Heart right ventricle (tissue), 16 donors: Measurements from ENCODE around the gene LCAT. TPM values are rescaled to one million over a fixed set of nuclear protein-coding genes. Genes with fewer than 3 reads are reported as not detected.

ENCODE experiments used
- ATAC-seq, 8 donors: fragments of 200-7000 bp; cut with Tn5 transposase; one replicate each; pipeline ENCODE4 v1.9.1; 2020; ENCODE audit warnings: mild to moderate bottlenecking in 8 of 8, moderate library complexity in 8 of 8, moderate number of reproducible peaks in 1 of 8
- DNase-seq, 2 donors: peaks; one replicate each; pipeline ENCODE4 v3.0.0-alpha.2; 2020
- H3K27ac ChIP-seq, 10 donors: fragments of 200-600 bp; sonication (generic) in 2 of 10; one replicate each; pipeline versions ENCODE4 v1.5.0 to v1.8.0; 2020 to 2022; ENCODE audit warnings: mild to moderate bottlenecking in 3 of 10
- H3K27me3 ChIP-seq, 7 donors: fragments of 200-600 bp; one replicate each; pipeline ENCODE4 v1.8.0; 2021 to 2022; ENCODE audit warnings: mild to moderate bottlenecking in 2 of 7
- H3K36me3 ChIP-seq, 9 donors: fragments of 200-600 bp; sonication (generic) in 1 of 9; one replicate each; pipeline versions ENCODE4 v1.5.0 to v1.8.0; 2020 to 2022; ENCODE audit warnings: mild to moderate bottlenecking in 2 of 9
- H3K4me1 ChIP-seq, 9 donors: fragments of 200-600 bp; sonication (generic) in 1 of 9; one replicate each; pipeline versions ENCODE4 v1.5.0 to v1.8.0; 2020 to 2022; ENCODE audit warnings: mild to moderate bottlenecking in 4 of 9
- H3K4me3 ChIP-seq, 10 donors: fragments of 200-600 bp; sonication (generic) in 2 of 10; one replicate each; pipeline versions ENCODE4 v1.5.0 to v1.8.0; 2020 to 2022; ENCODE audit warnings: mild to moderate bottlenecking in 7 of 10, moderate library complexity in 2 of 10
- H3K9me3 ChIP-seq, 11 donors: fragments of 200-600 bp in 10 of 11; sonication (generic) in 2 of 11; one replicate each; pipeline versions ENCODE4 v1.5.0 to v1.8.0; 2013 to 2022; ENCODE audit warnings: mild to moderate bottlenecking in 2 of 11, control low read depth in 1 of 11, moderate library complexity in 1 of 11
- CTCF ChIP-seq, 9 donors: fragments of 200-600 bp; sonication (generic) in 2 of 9; IDR thresholded peaks; one replicate each; pipeline versions ENCODE4 v1.5.0 to v1.8.0; 2021 to 2022; ENCODE audit warnings: antibody characterized with exemption in 9 of 9, mild to moderate bottlenecking in 5 of 9, moderate library complexity in 1 of 9
- WGBS, 2 donors: extraction: QIAGEN DNeasy Blood & Tissue Kit; methylation state at CpG; one replicate each; pipeline ENCODE4 v1.1.7; 2013; ENCODE audit warnings: inconsistent platforms in 1 of 2; 5-methylcytosine and 5-hydroxymethylcytosine counted together
- intact Hi-C, 10 donors: fragments of 100-400 bp; cut with DNase I; formaldehyde crosslinking; loops; one replicate each; pipeline versions ENCODE4 v1.11.1 to v1.14.2; 2022
- polyA plus RNA-seq, 2 donors: library from polyadenylated mRNA; stranded (reverse); fragments of 200-250 nt; gene quantifications; one replicate each; pipeline ENCODE4 v1.2.3, GENCODE V29; 2013
- total RNA-seq, 10 donors: library from RNA; stranded (reverse); fragmentation: NEBNext Ultra II Directional in 3 of 10; extraction: Animal tissue kit (Norgen Biotek cat#: 25700) in 3 of 10; gene quantifications; one replicate each; pipeline versions ENCODE4 v1.2.1 to v1.2.4, GENCODE V29; 2021 to 2023
- donor health status: Arrhythmogenic right ventricular cardiomyopathy.
- donor health status: ischemic (EF 13 %, LVEDD 7.1; RV severe dilation, severe dysfunction).
- donor health status: healthy with polysubstance abuse.
- donor health status: DM: no; HTN: yes; CAD: no.
- donor health status: DM: no; HTN: no; CAD: no.
- donor health status: ischemic (EF 25% LVEDD 6.9; RV normal size, moderate dysfunction).
- donor health status: ischemic (EF 25% LVEDD 5.7; RV mildly dilated, moderate dysfunction).
- donor health status: healthy.
- donor health status: DM: yes; HTN: yes; CAD: no.
- donor health status: Ischemic cardiomyopathy.
- donor health status: ischemic (EF 35%, LVEDD 5.7; RV mildly dilated, moderate dysfunction).
- donor health status: nonischemic (EF 11% LVEDD 7.7; RV severe dilation, severe dysfunction).
- donor health status: DM: yes; HTN: yes; CAD: no.
- donor health status: PGD.
- donor health status: ischemic (EF 29% LVEDD 5.4; RV normal size, mild dysfunction).
- donor health status: nonischemic (EF 23%, LVEDD 6.1; RV moderate dilation, normal function).

LCAT gene
- total and polyA plus RNA-seq, 12 donors: 14.4 to 96.5 (median 20.6) TPM

- Histone ChIP-seq H3K36me3 (peaks cover 0 to 100% (median 87%) of the 10 kb centered on the region in 9 donors), H3K9me3 (no peaks in the 10 kb centered on the region), H3K27ac (peak overlapping the region in 2 of 10 donors; percentile 6 to 27), H3K4me1 (peaks cover 21 to 65% (median 44%) of the 10 kb centered on the region in 9 donors), H3K4me3 (no peak overlapping the region), H3K27me3 (no peaks in the 10 kb centered on the region)
- ATAC-seq (no peak), DNase-seq (no peak)
- intact Hi-C loops: loop anchor here in 1 of 10 donors (10.0 kb wide), 1 partner anchor 403 kb away; no protein-coding TSS in a partner anchor
- TF ChIP-seq CTCF (IDR thresholded peaks at IDR 0.05): no peak
- WGBS, 2 donors: 94 to 97% methylated on average over 14 to 15 of the region's 15 CpGs
Measured at GRCh38 chr16:67948015-67948414, 4.1 kb upstream of the LCAT start.

GRCh38 chr16:67946966-67947558 lies 3.1 kb upstream of the LCAT start:
- no peaks in the 10 kb centered on the region for H3K27me3 ChIP-seq
- peak overlapping the region in 4 of 10 donors; percentile 6 to 83 (median 41) for H3K27ac ChIP-seq
- H3K36me3 ChIP-seq: peaks cover 0 to 100% (median 87%) of the 10 kb centered on the region in 9 donors
- no peaks in the 10 kb centered on the region for H3K9me3 ChIP-seq
- DNase-seq (no peak), ATAC-seq (no peak)
- intact Hi-C loops: loop anchor here in 1 of 10 donors (10.0 kb wide), 1 partner anchor 402 kb away; no protein-coding TSS in a partner anchor
- no peak overlapping the region for H3K4me3 ChIP-seq
- H3K4me1 ChIP-seq: peaks cover 21 to 69% (median 51%) of the 10 kb centered on the region in 9 donors
- 90 to 94% methylated on average over 28 of the region's 28 CpGs for WGBS, 2 donors
- TF ChIP-seq CTCF (IDR thresholded peaks at IDR 0.05): no peak

- intact Hi-C loops: loop anchor here in 1 of 10 donors (10.0 kb wide), 1 partner anchor 401 kb away; no protein-coding TSS in a partner anchor
- H3K27me3 ChIP-seq: no peaks in the 10 kb centered on the region
- 94% methylated on average over 20 of the region's 20 CpGs for WGBS, 2 donors
- peaks cover 0 to 100% (median 85%) of the 10 kb centered on the region in 9 donors for H3K36me3 ChIP-seq
- H3K4me3 ChIP-seq: no peak overlapping the region
- no peak for DNase-seq
- no peak for ATAC-seq
- TF ChIP-seq CTCF (IDR thresholded peaks at IDR 0.05): no peak
- peaks cover 17 to 69% (median 43%) of the 10 kb centered on the region in 9 donors for H3K4me1 ChIP-seq
- no peaks in the 10 kb centered on the region for H3K9me3 ChIP-seq
- H3K27ac ChIP-seq: peak overlapping the region in 3 of 10 donors; percentile 76 to 83 (median 77)
Measured at GRCh38 chr16:67946128-67946569, 2.2 kb upstream of the LCAT start.

GRCh38 chr16:67945392-67945933 lies 1.5 kb upstream of the LCAT start:
- no peak for TF ChIP-seq CTCF (IDR thresholded peaks at IDR 0.05)
- peak overlapping the region in 7 of 10 donors; percentile 53 to 83 (median 71) for H3K27ac ChIP-seq
- DNase-seq (no peak), ATAC-seq (peak in 3 of 8 donors; percentile 2 to 11 (median 2))
- no peaks in the 10 kb centered on the region for H3K9me3 ChIP-seq
- no peak overlapping the region for H3K4me3 ChIP-seq
- H3K4me1 ChIP-seq: peaks cover 15 to 65% (median 40%) of the 10 kb centered on the region in 9 donors
- intact Hi-C loops: loop anchor here in 1 of 10 donors (10.0 kb wide), 1 partner anchor 401 kb away; no protein-coding TSS in a partner anchor
- H3K36me3 ChIP-seq: peaks cover 0 to 100% (median 81%) of the 10 kb centered on the region in 9 donors
- no peaks in the 10 kb centered on the region for H3K27me3 ChIP-seq
- 68 to 77% methylated on average over 24 of the region's 24 CpGs for WGBS, 2 donors
